Ureter (tissue), 1 donor: ENCODE measurements around the gene XDH. TPM values are rescaled to one million over a fixed set of nuclear protein-coding genes. Genes with fewer than 3 reads are reported as not detected.

Experiments used
- DNase-seq: peaks from one replicate; pipeline ENCODE4 v3.0.0-alpha.2; 2020; ENCODE audit warnings: low spot score
- total RNA-seq: library from RNA; stranded (reverse); gene quantifications from one replicate; pipeline ENCODE4 v1.2.4, GENCODE V29; 2023
- donor health status: DM: yes; HTN: yes; CAD: no.

Gene XDH
- total RNA-seq, 1 donor from 2014 or later, result 6.6 TPM

GRCh38 chr2:31402388-31402787 lies 12.2 kb downstream of the XDH start:
- no peak for DNase-seq

DNA sequence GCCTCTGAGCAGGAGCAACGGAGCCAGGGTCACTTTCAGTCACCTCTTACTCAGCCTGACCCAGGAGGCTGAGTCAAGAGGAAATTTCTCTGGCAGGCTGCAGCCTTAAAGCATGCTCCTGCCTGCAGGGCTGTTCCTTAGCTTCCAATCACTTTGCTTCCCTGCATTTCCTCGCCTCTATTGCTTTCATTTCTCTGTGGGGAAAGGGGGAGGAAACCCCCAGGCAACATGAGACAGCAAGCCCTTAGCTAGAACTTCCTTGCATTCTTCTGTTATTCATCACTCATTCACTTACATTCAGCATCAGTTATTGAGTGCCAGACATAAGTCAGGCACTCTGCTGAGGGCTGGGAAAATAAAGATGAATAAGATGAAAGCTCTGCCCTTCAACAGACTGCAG lies 13.0 kb downstream of the XDH start:
- no peak for DNase-seq

GRCh38 chr2:31398881-31399280 lies 15.7 kb downstream of the XDH start:
- DNase-seq, result no peak

DNA sequence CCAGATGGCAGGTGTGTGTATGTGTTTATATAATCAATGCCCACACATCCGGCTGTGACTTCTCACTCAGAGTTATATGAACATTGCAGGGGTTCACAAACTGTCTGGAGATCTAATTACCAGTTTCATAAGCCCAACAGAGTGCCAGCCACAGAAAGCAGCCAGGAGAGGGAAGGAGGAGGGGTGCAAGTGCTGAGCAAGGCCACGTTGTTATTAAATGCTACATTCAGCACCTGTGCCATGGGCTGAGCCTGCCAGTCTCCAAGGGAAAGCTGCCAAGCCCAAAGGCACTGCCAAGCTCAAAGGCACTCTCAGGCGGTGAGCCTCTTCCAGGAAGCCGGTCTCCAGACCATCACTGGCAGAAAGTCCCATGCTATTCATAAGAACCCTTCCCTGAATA lies 17.4 kb downstream of the XDH start:
- no peak for DNase-seq

DNA sequence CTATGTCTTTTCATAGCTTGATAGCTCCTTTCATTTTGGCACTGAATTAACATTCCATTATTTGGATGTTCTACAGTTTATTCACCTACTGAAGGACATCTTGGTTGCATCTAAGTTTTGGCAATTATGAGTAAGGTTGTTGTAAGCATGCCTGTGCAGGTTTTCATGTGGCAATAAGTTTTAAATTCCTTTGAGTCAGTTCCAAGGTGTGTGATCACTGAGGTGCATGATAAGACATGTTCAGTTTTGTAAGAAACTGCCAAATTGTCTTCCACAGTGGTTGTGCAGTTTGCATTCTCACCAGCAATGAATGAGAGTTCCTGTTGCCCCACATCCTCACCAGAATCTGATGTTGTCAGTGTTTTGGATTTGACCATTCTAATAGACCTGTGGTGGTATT lies 24.2 kb downstream of the XDH start:
- no peak for DNase-seq

DNA sequence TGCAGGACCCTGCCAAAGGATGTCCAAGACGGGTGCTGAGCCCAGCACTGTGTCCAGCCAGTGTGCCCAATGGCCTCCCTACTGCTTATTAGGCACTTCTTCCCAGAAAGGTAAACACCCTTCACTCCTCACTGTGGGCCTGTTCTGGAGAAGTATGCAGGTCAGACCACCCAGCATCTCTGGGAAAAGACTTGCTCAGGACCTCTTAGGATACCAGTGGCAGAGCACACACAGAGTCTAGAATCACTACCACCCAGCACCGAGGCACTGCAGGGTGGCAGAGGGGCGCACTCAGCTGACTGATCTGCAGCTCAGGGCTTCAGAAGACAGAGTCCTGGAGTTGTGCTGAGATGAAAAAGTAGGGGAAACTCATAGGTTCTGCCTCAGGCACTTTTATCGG lies 25.8 kb downstream of the XDH start:
- no peak for DNase-seq

DNA sequence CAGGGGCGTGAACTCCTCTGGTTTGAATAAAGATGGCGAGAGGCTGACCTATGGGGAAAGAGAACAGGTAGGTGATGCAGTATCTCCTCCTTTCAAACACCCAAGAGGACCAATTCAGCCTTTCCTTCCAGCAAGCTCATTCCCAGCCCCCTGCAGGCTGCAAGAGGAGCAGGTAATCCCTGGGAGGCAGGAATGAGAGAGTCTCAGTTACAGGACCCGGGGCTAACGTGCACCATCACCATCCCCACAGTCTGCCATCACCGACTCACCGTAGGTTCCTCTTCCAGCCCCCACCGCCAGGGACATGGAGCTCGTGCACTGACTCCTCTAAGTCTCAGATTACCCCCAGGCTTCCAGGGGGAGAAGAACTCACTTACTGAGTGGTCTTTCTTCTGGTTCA lies 26.7 kb downstream of the XDH start:
- DNase-seq, result no peak

DNA sequence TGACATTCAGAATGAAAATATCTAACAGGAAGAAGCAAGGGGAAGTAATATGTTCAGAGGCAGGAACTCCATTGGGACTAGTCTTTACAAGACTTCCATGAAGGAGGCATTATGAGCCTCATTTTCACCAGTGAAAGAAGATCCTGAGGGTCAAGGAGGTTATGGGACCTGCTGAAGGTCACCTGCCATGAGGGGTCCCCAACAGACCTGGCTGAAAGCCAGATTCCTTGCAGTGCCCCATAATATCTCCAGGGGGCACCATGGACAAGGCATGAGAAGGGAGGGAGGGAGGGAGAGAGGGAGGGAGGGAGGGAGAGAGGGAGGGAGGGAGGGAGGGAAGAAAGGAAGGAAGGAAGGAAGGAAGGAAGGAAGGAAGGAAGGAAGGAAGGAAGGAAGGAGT lies 27.9 kb downstream of the XDH start:
- no peak for DNase-seq

DNA sequence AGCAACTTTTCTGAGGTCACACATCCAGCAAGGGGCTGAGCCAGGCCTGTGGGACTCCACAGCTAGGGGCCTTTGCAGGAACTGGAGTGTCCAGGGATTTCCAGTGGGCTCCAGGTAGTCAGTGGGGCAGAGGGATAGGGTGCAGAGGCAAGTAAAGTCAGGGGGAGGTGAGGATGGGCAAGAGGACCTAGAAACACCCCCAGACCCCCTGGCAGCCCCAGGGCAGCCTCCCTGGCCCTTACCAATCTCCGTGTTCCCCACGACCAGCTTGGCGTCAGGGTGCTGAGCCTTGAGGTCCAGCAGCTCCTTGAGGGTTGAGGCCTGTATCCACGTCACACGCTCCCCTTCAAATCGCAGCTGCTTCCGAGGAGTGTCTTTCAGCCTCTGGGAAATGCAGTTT lies 28.4 kb downstream of the XDH start:
- DNase-seq, result no peak

DNA sequence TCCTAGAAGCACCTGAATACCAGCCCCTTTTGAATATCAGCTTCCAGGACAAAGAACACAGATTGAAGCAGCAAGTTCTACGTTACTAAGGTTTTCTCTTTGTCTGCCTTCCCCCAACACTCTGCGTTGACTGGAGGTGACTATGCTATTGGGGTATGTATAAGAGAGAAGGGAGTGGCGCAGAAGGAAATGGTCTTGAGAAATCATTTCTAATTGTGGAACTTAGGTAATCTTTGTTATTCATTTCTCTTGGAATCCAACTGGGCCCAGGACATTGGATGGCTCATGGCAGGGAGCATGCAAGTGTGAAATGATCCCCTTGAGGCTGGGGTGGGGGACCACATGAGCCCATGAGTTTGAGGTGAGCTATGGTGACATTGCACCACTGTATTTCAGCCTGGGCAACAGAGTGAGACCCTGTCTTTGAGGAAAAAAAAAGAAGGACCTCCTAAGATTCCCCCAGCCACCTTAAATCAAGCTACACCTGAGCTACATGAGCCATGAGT lies 29.7 kb downstream of the XDH start:
- DNase-seq, result no peak

DNA sequence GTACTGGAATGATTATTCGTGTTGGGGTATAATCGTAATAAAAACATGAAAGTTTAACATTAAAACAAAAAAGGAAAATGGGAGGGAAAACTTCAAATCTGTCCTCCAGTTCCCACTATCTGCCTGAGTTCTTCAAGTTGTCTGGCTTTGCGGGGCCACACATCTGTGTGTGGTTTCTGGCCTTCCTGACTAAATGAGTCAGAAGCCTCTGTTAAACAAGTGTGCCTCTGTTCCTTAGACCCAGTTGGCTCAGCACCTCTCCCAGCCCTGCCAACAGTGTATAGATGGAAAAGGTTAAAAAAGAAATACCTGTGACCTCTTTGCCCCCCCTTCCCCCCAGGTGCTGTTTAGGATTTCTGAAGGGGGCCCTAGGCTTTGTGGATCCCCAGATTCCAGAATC lies 30.2 kb downstream of the XDH start:
- no peak for DNase-seq

- no peak for DNase-seq
Measured at GRCh38 chr2:31383471-31384153, 30.9 kb downstream of the XDH start.

DNA sequence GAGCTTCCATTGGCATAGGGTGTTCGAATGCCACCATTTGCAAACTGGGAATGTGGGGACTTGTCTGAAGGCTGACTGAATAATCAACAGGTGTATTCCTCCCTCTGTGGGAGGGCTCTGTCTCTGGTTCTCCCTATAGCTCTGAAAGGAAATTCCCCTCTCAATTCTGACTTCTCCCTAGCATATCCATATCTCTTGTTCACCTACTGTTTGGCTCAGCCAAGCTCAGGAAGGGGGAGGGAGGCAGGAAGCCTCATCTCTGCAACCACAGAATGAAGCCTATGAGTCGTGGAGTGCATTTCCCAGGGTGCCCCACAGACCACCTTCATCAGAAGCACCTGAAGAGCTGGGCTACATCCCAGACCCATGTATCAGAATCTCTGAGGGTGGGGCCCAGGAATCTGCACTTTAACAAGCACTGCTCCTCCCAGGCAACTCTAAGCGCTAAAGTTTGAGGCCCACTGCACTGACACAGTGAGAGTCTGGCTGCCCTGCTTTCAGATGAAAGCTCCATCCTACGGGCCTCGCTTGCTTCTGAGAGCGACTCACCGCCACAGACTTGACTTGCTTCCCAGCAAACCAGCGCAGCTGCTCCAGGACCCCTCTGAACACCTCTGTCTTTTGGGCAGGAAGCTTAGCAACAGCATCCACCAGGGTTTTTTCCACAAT lies 32.0 kb downstream of the XDH start:
- no peak for DNase-seq

GRCh38 chr2:31381601-31382000 lies 32.9 kb downstream of the XDH start:
- no peak for DNase-seq

DNA sequence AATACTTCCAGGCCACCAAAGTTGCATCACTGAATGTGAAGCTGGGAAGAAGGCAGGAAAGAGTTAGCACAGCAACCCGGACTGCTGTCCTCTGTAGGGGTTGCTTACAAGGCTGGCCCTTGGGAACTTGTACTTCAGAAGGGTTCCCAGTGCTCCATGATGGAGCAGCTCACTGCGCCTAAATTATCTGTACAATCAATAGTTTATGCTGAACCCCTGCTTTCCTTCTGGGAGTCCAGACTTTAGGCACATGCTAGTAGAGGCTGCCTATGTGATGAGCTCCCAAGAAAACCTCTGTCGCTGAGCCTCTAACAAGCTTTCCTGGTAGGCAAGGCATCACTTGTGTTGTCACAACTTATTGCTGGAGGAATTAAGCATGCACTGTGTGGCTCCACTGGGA lies 34.3 kb downstream of the XDH start:
- DNase-seq, result no peak

DNA sequence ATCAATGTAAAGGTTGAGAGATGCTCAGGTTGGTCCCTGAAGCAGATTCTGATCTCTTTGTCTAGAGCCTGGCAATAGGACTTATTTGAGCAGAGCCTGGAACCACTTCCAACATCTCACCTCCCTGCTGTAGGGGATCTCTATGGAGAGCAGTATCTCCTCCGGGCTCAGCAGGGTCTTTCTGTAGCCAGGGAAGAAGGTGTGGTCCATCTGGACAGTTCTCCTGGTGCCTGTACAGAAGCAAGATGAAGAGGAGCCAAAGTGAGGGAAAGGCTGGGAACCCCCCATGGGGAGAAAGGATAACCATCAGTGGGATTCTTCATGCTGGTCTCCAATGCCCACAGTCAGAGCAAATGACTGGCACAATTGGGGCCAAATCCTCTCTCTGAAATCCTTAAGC lies 34.8 kb downstream of the XDH start:
- DNase-seq, result no peak

- no peak for DNase-seq
Measured at GRCh38 chr2:31378791-31379501, 35.6 kb downstream of the XDH start.

DNA sequence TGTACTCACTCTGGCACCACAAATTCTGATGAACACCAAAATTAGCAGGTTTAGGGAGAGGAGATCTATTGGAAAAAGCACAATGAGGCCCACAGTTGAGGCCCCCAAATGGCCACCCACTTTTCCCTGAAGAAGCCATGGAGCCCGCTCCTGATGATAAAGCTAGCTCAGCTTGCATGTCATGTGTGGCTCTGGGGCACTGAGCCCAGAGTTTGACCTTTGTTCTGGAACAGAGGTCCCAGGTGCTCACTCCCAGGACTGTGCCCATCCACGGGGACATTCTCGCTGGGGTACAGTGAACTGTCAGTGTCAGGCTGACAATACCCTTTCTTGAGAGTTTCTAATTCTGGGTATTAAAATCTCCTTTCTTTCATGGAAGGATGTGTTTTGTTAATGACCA lies 36.2 kb downstream of the XDH start:
- no peak for DNase-seq

GRCh38 chr2:31373127-31373526 lies 41.4 kb downstream of the XDH start:
- DNase-seq, result no peak

- DNase-seq, result no peak
Measured at GRCh38 chr2:31372097-31372496, 42.4 kb downstream of the XDH start.

DNA sequence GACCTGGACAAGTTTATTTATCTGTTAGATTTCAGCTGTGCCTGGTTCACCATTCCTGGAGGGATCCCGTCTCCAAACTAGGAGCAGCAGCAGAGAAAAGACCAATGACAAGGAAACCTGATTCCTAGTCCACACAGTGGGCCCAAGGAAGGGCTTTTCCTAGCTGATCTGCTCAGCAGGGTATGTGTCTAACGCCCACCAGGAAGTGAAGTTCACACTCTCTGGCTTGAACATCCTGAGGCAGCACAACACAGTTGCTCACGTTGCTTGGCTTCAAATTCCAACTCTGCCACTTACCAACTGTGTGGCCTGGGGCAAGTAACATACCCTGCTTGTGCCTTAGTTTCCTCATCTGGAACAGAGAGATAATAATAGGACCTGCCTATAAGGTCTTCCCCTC lies 42.9 kb downstream of the XDH start:
- DNase-seq, result no peak

GRCh38 chr2:31366733-31367132 lies 47.8 kb downstream of the XDH start:
- no peak for DNase-seq
